Measurements from ENCODE around the gene SERPINB6. TPM values are rescaled to one million over a fixed set of nuclear protein-coding genes. Genes with fewer than 3 reads are reported as not detected.
"Not testable (repeated sequence)": the region's sequence is repeated elsewhere in the genome, so short reads cannot be mapped to it uniquely, and the experiment has no call there.

Gene SERPINB6
- polyA plus RNA-seq, 1 donor (not counting 4 experiments of a cell fraction or from before 2014, with no cell fraction given), result 66.4 TPM

GRCh38 chr6:2903411-2904185 lies 67.8 kb downstream of the SERPINB6 start:
- FAIRE-seq; H2AFZ ChIP-seq (ENCODE audit: control insufficient read depth, low read length); dilution Hi-C loops (cut with MboI; ENCODE audit: extremely low pct_ligation_motif_present, low sequenced_read_pairs); H3K9ac ChIP-seq (ENCODE audit: control insufficient read depth, extremely low read depth, insufficient read depth, low read length); H3K9me1 ChIP-seq (ENCODE audit: control insufficient read depth, extremely low read depth, insufficient read depth, low read length); H3K79me2 ChIP-seq (ENCODE audit: control insufficient read depth, insufficient read depth, low read length); H3K27ac ChIP-seq (ENCODE audit: control insufficient read depth, insufficient read depth, low read length); DNase-seq (ENCODE audit: low read depth, low spot score); H3K4me1 ChIP-seq (ENCODE audit: control insufficient read depth, extremely low read depth, insufficient read depth, low read length); H4K20me1 ChIP-seq (ENCODE audit: control insufficient read depth, extremely low read depth, insufficient read depth, low read length); H3K36me3 ChIP-seq (ENCODE audit: control insufficient read depth in 2 of 2, extremely low read depth in 1 of 2, insufficient read depth in 2 of 2, low read length in 2 of 2); H3K9me3 ChIP-seq (ENCODE audit: control insufficient read depth, low read depth, low read length): not testable (repeated sequence)
- peak overlapping the region; percentile 64 for H3K4me2 ChIP-seq (ENCODE audit: control insufficient read depth, extremely low read depth, insufficient read depth, low read depth, low read length)
- peak overlapping the region in 1 of 3 experiments; percentile 32 for H3K4me3 ChIP-seq (ENCODE audit: control insufficient read depth in 2 of 3, extremely low read depth in 1 of 3, insufficient read depth in 2 of 3, low read depth in 1 of 3, low read length in 3 of 3)
- H3K27me3 ChIP-seq (ENCODE audit: control insufficient read depth, extremely low read depth, insufficient read depth, low read length), result peaks cover 16% of the 10 kb centered on the region

- H3K4me2 ChIP-seq (ENCODE audit: control insufficient read depth, extremely low read depth, insufficient read depth, low read depth, low read length); H3K36me3 ChIP-seq (ENCODE audit: control insufficient read depth in 2 of 2, extremely low read depth in 1 of 2, insufficient read depth in 2 of 2, low read length in 2 of 2); H2AFZ ChIP-seq (ENCODE audit: control insufficient read depth, low read length); FAIRE-seq; H4K20me1 ChIP-seq (ENCODE audit: control insufficient read depth, extremely low read depth, insufficient read depth, low read length); H3K79me2 ChIP-seq (ENCODE audit: control insufficient read depth, insufficient read depth, low read length); dilution Hi-C loops (cut with MboI; ENCODE audit: extremely low pct_ligation_motif_present, low sequenced_read_pairs); DNase-seq (ENCODE audit: low read depth, low spot score); H3K4me1 ChIP-seq (ENCODE audit: control insufficient read depth, extremely low read depth, insufficient read depth, low read length); H3K9me1 ChIP-seq (ENCODE audit: control insufficient read depth, extremely low read depth, insufficient read depth, low read length); H3K9ac ChIP-seq (ENCODE audit: control insufficient read depth, extremely low read depth, insufficient read depth, low read length); H3K27ac ChIP-seq (ENCODE audit: control insufficient read depth, insufficient read depth, low read length); H3K4me3 ChIP-seq (ENCODE audit: control insufficient read depth in 2 of 3, extremely low read depth in 1 of 3, insufficient read depth in 2 of 3, low read depth in 1 of 3, low read length in 3 of 3); H3K9me3 ChIP-seq (ENCODE audit: control insufficient read depth, low read depth, low read length): not testable (repeated sequence)
- H3K27me3 ChIP-seq (ENCODE audit: control insufficient read depth, extremely low read depth, insufficient read depth, low read length), result peaks cover 16% of the 10 kb centered on the region
Measured at GRCh38 chr6:2901645-2902502, 69.5 kb downstream of the SERPINB6 start.

- Histone ChIP-seq H3K36me3 (ENCODE audit: control insufficient read depth in 2 of 2, extremely low read depth in 1 of 2, insufficient read depth in 2 of 2, low read length in 2 of 2) (no peaks in the 10 kb centered on the region), H3K4me3 (ENCODE audit: control insufficient read depth in 2 of 3, extremely low read depth in 1 of 3, insufficient read depth in 2 of 3, low read depth in 1 of 3, low read length in 3 of 3) (no peak overlapping the region), H3K27me3 (ENCODE audit: control insufficient read depth, extremely low read depth, insufficient read depth, low read length) (peaks cover 16% of the 10 kb centered on the region), H4K20me1 (ENCODE audit: control insufficient read depth, extremely low read depth, insufficient read depth, low read length) (no peaks in the 10 kb centered on the region), H3K27ac (ENCODE audit: control insufficient read depth, insufficient read depth, low read length) (no peak overlapping the region), H3K4me2 (ENCODE audit: control insufficient read depth, extremely low read depth, insufficient read depth, low read depth, low read length) (no peak overlapping the region), H3K9ac (ENCODE audit: control insufficient read depth, extremely low read depth, insufficient read depth, low read length) (no peak overlapping the region), H3K79me2 (ENCODE audit: control insufficient read depth, insufficient read depth, low read length) (no peaks in the 10 kb centered on the region), H3K4me1 (ENCODE audit: control insufficient read depth, extremely low read depth, insufficient read depth, low read length) (peaks cover 2% of the 10 kb centered on the region), H2AFZ (ENCODE audit: control insufficient read depth, low read length) (no peak overlapping the region), H3K9me3 (ENCODE audit: control insufficient read depth, low read depth, low read length) (no peaks in the 10 kb centered on the region), H3K9me1 (ENCODE audit: control insufficient read depth, extremely low read depth, insufficient read depth, low read length) (no peaks in the 10 kb centered on the region)
- FAIRE-seq (no peak), DNase-seq (ENCODE audit: low read depth, low spot score) (no peak)
- dilution Hi-C loops (cut with MboI; ENCODE audit: extremely low pct_ligation_motif_present, low sequenced_read_pairs), result no loop called here
- no peak for TF ChIP-seq CTCF (optimal IDR thresholded peaks at IDR 0.05 in 1 of 3, IDR thresholded peaks at IDR 0.05 in 1 of 3, conservative IDR thresholded peaks at IDR 0.05 in 1 of 3; ENCODE audit: extremely low read depth in 1 of 3, insufficient read depth in 2 of 3, low read length in 3 of 3)
- no peak for TF ChIP-seq EZH2 (IDR thresholded peaks at IDR 0.05; ENCODE audit: low read length)
Measured at GRCh38 chr6:2900821-2901644, 70.3 kb downstream of the SERPINB6 start.
